OCI-LY1 (cell line): ENCODE data around the gene PRSS50.
"Not testable (repeated sequence)": the region's sequence is repeated elsewhere in the genome, so short reads cannot be mapped to it uniquely, and the experiment has no call there.

ENCODE experiments used
- H2AFZ ChIP-seq: fragments of 200-600 bp; sonication (generic), shearing (Covaris generic); 2 replicates; pipeline ENCODE4 v1.6.0; 2014; ENCODE audit warnings: antibody characterized with exemption, mild to moderate bottlenecking, low read length
- H3F3A ChIP-seq: fragments of 200-600 bp; sonication (generic), shearing (Covaris generic); 2 replicates; pipeline ENCODE4 v1.6.0; 2014; ENCODE audit warnings: mild to moderate bottlenecking, antibody characterized with exemption, low read length, moderate library complexity; ENCODE audit not compliant: insufficient read depth
- H3K27ac ChIP-seq: fragments of 200-600 bp; sonication (generic); 2 replicates; pipeline ENCODE4 v1.5.1; 2014; ENCODE audit warnings: low read length, mixed run types, mild to moderate bottlenecking, low read depth; ENCODE audit not compliant: poor library complexity, severe bottlenecking
- H3K27me3 ChIP-seq: fragments of 200-600 bp; sonication (generic); 2 replicates; pipeline ENCODE4 v1.6.0; 2014; ENCODE audit warnings: antibody characterized with exemption, mild to moderate bottlenecking, low read length, moderate library complexity; ENCODE audit not compliant: insufficient read depth
- H3K36me3 ChIP-seq: fragments of 200-600 bp; sonication (generic); 2 replicates; pipeline ENCODE4 v1.6.1; 2014; ENCODE audit warnings: mild to moderate bottlenecking, antibody characterized with exemption, low read length, moderate library complexity, mixed read lengths; ENCODE audit not compliant: insufficient read depth
- H3K4me1 ChIP-seq: fragments of 200-600 bp; sonication (generic); 2 replicates; pipeline ENCODE4 v1.5.1; 2014; ENCODE audit warnings: mild to moderate bottlenecking, low read length, moderate library complexity; ENCODE audit not compliant: insufficient read depth, severe bottlenecking
- H3K4me2 ChIP-seq: fragments of 200-600 bp; sonication (generic), shearing (Covaris generic); 2 replicates; pipeline ENCODE4 v1.6.1; 2014; ENCODE audit warnings: low read length
- H3K4me3 ChIP-seq: fragments of 200-600 bp; sonication (generic); 2 replicates; pipeline ENCODE4 v1.5.1; 2014; ENCODE audit warnings: low read length, low read depth, mild to moderate bottlenecking, mixed read lengths; ENCODE audit not compliant: poor library complexity, severe bottlenecking
- H3K79me2 ChIP-seq: fragments of 200-600 bp; shearing (Covaris generic); 2 replicates; pipeline ENCODE4 v1.6.1; 2016; ENCODE audit warnings: mixed run types, low read length, mixed read lengths; ENCODE audit not compliant: insufficient read depth
- H3K9ac ChIP-seq: fragments of 200-600 bp; sonication (generic), shearing (Covaris generic); 2 replicates; pipeline ENCODE4 v1.6.1; 2014; ENCODE audit warnings: mild to moderate bottlenecking, low read length, mixed read lengths
- H3K9me2 ChIP-seq: fragments of 200-600 bp; sonication (generic), shearing (Covaris generic); 2 replicates; pipeline ENCODE4 v1.6.1; 2014; ENCODE audit warnings: low read depth, mild to moderate bottlenecking, low read length, mixed read lengths
- H3K9me3 ChIP-seq: fragments of 200-600 bp; shearing (Covaris generic); 2 replicates; pipeline ENCODE4 v1.6.1; 2014; ENCODE audit warnings: low read length, mixed read lengths
- H4K20me1 ChIP-seq: fragments of 200-600 bp; sonication (generic), shearing (Covaris generic); 2 replicates; pipeline ENCODE4 v1.6.0; 2016; ENCODE audit warnings: mild to moderate bottlenecking, low read length; ENCODE audit not compliant: insufficient read depth
- EZH2 ChIP-seq: fragments of 200-600 bp; sonication (generic), shearing (Covaris generic); IDR thresholded peaks from 2 replicates; pipeline ENCODE4 v1.8.0; 2017; ENCODE audit warnings: borderline replicate concordance, mixed run types, mild to moderate bottlenecking, antibody characterized with exemption, low read length, moderate library complexity, mixed read lengths
- TF ChIP-seq, protein P1 (sequence below): fragments of 200-600 bp; sonication (generic), shearing (Covaris generic); IDR thresholded peaks from 2 replicates; pipeline ENCODE4 v1.5.1; 2017; ENCODE audit warnings: mild to moderate bottlenecking, antibody characterized with exemption, low read length, moderate library complexity, mixed read lengths

Gene PRSS50

DNA sequence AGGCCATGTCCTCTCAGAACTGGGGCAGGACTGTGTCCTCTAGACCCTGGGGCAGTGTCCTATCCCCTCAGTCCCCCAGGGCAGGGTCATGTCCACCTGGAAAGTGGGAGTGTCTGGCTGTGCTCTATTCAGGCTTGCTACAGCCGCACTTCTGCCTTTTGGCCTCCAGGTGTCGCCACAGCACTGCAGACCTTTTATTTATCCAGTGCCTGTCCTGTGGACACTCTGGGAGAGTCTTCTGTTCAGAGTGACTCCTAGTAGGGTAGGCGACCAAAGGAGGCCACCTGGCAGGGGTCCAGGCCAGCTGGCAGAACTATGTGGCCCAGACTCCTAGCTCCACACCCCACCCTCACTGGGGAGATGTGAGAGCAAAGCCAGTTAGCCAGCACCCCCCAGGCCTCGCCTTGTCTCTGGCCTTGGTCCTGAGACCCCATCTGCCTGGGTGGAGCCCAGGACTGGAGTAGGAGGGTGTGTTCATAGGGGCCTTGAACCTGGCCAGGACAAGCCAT is 12.6 kb downstream of the PRSS50 start:
- H3K4me2 ChIP-seq: no peak overlapping the region
- H2AFZ ChIP-seq: no peak overlapping the region
- H3K9me3 ChIP-seq: no peaks in the 10 kb centered on the region
- H3K79me2 ChIP-seq: no peaks in the 10 kb centered on the region
- H3K9ac ChIP-seq: no peak overlapping the region
- H4K20me1 ChIP-seq: no peaks in the 10 kb centered on the region
- H3K27me3 ChIP-seq: no peaks in the 10 kb centered on the region
- TF ChIP-seq, protein P1, sequence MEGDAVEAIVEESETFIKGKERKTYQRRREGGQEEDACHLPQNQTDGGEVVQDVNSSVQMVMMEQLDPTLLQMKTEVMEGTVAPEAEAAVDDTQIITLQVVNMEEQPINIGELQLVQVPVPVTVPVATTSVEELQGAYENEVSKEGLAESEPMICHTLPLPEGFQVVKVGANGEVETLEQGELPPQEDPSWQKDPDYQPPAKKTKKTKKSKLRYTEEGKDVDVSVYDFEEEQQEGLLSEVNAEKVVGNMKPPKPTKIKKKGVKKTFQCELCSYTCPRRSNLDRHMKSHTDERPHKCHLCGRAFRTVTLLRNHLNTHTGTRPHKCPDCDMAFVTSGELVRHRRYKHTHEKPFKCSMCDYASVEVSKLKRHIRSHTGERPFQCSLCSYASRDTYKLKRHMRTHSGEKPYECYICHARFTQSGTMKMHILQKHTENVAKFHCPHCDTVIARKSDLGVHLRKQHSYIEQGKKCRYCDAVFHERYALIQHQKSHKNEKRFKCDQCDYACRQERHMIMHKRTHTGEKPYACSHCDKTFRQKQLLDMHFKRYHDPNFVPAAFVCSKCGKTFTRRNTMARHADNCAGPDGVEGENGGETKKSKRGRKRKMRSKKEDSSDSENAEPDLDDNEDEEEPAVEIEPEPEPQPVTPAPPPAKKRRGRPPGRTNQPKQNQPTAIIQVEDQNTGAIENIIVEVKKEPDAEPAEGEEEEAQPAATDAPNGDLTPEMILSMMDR: peak; percentile 95
- no peak for TF ChIP-seq EZH2
- no peaks in the 10 kb centered on the region for H3K36me3 ChIP-seq
- H3K4me1 ChIP-seq: no peaks in the 10 kb centered on the region
- H3K27ac ChIP-seq: no peak overlapping the region
- no peaks in the 10 kb centered on the region for H3F3A ChIP-seq
- no peak overlapping the region for H3K4me3 ChIP-seq
- H3K9me2 ChIP-seq: no peaks in the 10 kb centered on the region

DNA sequence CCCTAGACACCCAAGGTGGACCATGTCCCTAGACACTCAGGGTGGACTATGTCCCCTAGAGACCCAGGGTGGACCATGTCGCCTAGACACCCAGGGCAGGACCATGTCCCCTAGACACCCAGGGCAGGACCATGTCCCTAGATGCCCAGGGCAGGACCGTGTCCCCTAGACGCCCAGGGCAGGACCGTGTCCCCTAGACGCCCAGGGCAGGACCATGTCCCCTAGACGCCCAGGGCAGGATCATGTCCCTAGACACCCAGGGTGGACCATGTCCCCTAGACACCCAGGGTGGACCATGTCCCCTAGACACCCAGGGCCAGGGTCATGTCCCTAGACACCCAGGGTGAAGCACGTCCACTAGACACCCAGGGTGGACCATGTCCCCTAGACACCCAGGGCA is 13.3 kb downstream of the PRSS50 start:
- not testable (repeated sequence) for H3K79me2 ChIP-seq, H3F3A ChIP-seq, H3K9me3 ChIP-seq, H3K4me3 ChIP-seq, H3K27me3 ChIP-seq, H4K20me1 ChIP-seq, H3K4me1 ChIP-seq, H2AFZ ChIP-seq, H3K27ac ChIP-seq, H3K36me3 ChIP-seq, H3K9ac ChIP-seq, H3K9me2 ChIP-seq, H3K4me2 ChIP-seq

DNA sequence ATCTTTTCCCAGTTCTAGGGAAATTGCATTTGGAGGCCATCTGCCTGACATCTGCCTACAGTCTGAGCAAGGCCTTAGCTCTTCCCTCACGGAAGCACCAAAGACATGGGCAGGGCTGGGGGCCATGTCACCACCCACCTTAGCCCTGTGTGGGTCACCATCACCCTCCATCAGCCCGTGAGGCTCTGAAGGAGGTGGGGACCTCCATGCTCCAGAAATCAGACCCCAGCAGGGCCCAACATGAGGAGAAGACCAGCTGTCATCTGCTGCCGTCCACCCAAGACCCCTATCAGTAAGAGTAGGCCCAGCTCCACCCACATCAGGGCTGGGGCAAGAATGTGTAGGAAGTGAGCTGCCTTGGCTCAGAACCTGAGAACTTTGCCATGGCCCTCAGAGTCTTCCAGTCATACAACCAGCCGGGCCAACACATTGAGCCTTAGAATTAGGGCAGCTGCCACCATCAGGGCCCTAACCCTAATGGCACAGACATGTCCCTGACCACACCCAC is 14.6 kb downstream of the PRSS50 start:
- Histone ChIP-seq H2AFZ (no peak overlapping the region), H4K20me1 (no peaks in the 10 kb centered on the region), H3K9me2 (no peaks in the 10 kb centered on the region)

More for the DNA sequence above, 14.6 kb downstream of the PRSS50 start:
- H3K9ac ChIP-seq: no peak overlapping the region
- no peaks in the 10 kb centered on the region for H3K27me3 ChIP-seq
- H3K9me3 ChIP-seq: no peaks in the 10 kb centered on the region
- no peaks in the 10 kb centered on the region for H3F3A ChIP-seq
- no peaks in the 10 kb centered on the region for H3K4me1 ChIP-seq
- H3K4me2 ChIP-seq: no peak overlapping the region
- H3K4me3 ChIP-seq: no peak overlapping the region
- no peaks in the 10 kb centered on the region for H3K36me3 ChIP-seq
- no peaks in the 10 kb centered on the region for H3K79me2 ChIP-seq
- no peak overlapping the region for H3K27ac ChIP-seq
- no peak for TF ChIP-seq EZH2
- TF ChIP-seq, protein P1: no peak
